ENCODE data around the gene PNPLA8.
"Not testable (repeated sequence)": the region's sequence is repeated elsewhere in the genome, so short reads cannot be mapped to it uniquely, and the experiment has no call there.

The PNPLA8 gene

GRCh38 chr7:108557191-108557590 is 31.3 kb upstream of the PNPLA8 start:
- Histone ChIP-seq H3K9ac (ENCODE audit: low read depth, low read length) (no peak overlapping the region), H3K9me3 (ENCODE audit: insufficient read depth, low read depth, low read length) (peaks cover 22% of the 10 kb centered on the region), H3K4me3 (ENCODE audit: low read length) (no peak overlapping the region), H3K4me1 (ENCODE audit: insufficient read depth, low read length) (no peaks in the 10 kb centered on the region), H3K27me3 (ENCODE audit: insufficient read depth, low read length) (no peaks in the 10 kb centered on the region), H3K27ac (ENCODE audit: low read length) (no peak overlapping the region), H3K36me3 (ENCODE audit: insufficient read depth, low read depth, low read length) (0 out of 2 replicates have a peak, but pooled peaks cover under 1% of the 10 kb centered on the region)

DNA sequence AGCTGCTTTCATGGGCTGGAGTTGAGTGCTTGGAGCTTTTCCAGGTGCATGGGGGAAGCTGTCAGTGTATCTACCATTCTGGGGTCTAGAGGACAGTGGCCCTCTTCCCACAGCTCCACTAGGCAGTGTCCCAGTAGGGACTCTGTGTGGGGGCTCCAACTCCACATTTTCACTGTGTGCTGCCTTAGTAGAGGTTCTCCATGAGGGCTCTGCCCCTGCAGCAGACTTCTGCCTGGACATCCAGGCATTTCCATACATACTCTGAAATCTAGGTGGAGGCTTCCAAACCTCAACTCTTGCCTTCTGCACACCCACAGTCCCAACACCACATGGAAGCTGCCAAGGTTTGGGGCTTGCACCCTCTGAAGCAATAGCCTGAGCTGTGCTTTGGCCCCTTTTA is 30.7 kb upstream of the PNPLA8 start:
- H3K9me3 ChIP-seq (ENCODE audit: insufficient read depth, low read depth, low read length): peaks cover 22% of the 10 kb centered on the region
- not testable (repeated sequence) for H3K4me3 ChIP-seq (ENCODE audit: low read length); H3K4me1 ChIP-seq (ENCODE audit: insufficient read depth, low read length); H3K9ac ChIP-seq (ENCODE audit: low read depth, low read length); H3K27me3 ChIP-seq (ENCODE audit: insufficient read depth, low read length); H3K27ac ChIP-seq (ENCODE audit: low read length); H3K36me3 ChIP-seq (ENCODE audit: insufficient read depth, low read depth, low read length)

DNA sequence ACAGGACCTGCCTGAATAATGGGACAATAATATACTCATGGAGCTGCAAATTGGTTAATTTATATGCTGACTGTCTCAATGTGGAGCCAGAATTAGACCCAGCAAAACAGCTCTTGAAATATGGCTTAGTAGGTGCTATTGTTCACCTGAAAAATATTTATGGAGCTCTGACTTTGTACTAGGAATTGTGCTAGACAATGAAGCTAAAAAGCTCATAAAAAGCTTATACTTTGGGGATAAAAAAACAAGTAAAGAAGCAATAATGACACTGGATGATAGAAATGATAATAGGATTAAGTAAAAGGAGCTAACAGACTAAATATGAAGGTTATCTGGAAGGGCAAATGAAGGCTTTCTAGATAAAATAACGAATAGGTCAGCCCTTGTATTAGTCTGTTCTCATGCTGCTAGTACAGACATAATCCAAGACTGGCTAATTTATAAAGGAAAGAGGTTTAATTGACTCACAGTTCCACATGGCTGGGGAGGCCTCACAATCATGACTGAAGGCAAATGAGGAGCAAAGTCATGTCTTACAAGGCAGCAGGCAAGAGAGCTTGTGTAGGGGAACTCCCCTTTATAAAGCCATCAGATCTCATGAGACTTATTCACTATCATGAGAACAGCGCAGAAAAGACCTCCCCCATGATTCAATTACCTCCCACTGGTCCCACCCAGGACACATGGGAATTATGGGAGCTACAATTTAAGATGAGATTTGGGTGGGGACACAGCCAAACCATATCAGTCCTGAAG is 22.4 kb upstream of the PNPLA8 start:
- H3K9ac ChIP-seq (ENCODE audit: low read depth, low read length); H3K36me3 ChIP-seq (ENCODE audit: insufficient read depth, low read depth, low read length); H3K4me1 ChIP-seq (ENCODE audit: insufficient read depth, low read length); H3K4me3 ChIP-seq (ENCODE audit: low read length); H3K27ac ChIP-seq (ENCODE audit: low read length); H3K27me3 ChIP-seq (ENCODE audit: insufficient read depth, low read length); H3K9me3 ChIP-seq (ENCODE audit: insufficient read depth, low read depth, low read length): not testable (repeated sequence)

DNA sequence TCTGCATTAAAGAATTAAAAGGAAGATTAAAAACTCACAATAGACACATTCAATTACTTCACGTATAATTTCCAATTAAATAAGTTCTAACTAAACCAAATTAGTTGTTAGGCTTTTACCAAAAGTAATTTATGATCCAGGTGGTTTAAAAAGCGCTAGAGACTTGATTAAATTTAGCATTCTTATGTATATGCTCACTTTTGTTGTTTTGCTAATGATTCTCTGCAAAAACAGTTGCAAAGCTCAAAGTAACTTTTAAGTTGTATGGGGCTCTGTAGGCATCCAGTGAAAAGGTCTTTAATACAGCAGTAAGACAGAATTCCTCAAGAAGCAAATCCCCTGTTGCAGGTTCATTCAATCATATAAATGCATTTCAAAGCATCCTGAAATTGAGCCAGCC is 15.5 kb upstream of the PNPLA8 start:
- Histone ChIP-seq H3K27ac (ENCODE audit: low read length) (no peak overlapping the region), H3K27me3 (ENCODE audit: insufficient read depth, low read length) (no peaks in the 10 kb centered on the region), H3K36me3 (ENCODE audit: insufficient read depth, low read depth, low read length) (no peaks in the 10 kb centered on the region), H3K9me3 (ENCODE audit: insufficient read depth, low read depth, low read length) (no peaks in the 10 kb centered on the region), H3K4me3 (ENCODE audit: low read length) (peak overlapping the region; percentile 12; the same call in 1 of the 2 replicates), H3K9ac (ENCODE audit: low read depth, low read length) (no peak overlapping the region), H3K4me1 (ENCODE audit: insufficient read depth, low read length) (peaks cover 11% of the 10 kb centered on the region; the same call in 1 of the 2 replicates)

GRCh38 chr7:108538685-108539084 is 12.8 kb upstream of the PNPLA8 start:
- not testable (repeated sequence) for H3K27me3 ChIP-seq (ENCODE audit: insufficient read depth, low read length); H3K36me3 ChIP-seq (ENCODE audit: insufficient read depth, low read depth, low read length); H3K4me3 ChIP-seq (ENCODE audit: low read length); H3K9ac ChIP-seq (ENCODE audit: low read depth, low read length); H3K27ac ChIP-seq (ENCODE audit: low read length); H3K9me3 ChIP-seq (ENCODE audit: insufficient read depth, low read depth, low read length)
- peaks cover 11% of the 10 kb centered on the region; the same call in 1 of the 2 replicates for H3K4me1 ChIP-seq (ENCODE audit: insufficient read depth, low read length)

- not testable (repeated sequence) for H3K9ac ChIP-seq (ENCODE audit: low read depth, low read length); H3K27ac ChIP-seq (ENCODE audit: low read length); H3K4me3 ChIP-seq (ENCODE audit: low read length); H3K27me3 ChIP-seq (ENCODE audit: insufficient read depth, low read length); H3K36me3 ChIP-seq (ENCODE audit: insufficient read depth, low read depth, low read length); H3K9me3 ChIP-seq (ENCODE audit: insufficient read depth, low read depth, low read length)
- peaks cover 11% of the 10 kb centered on the region; the same call in 1 of the 2 replicates for H3K4me1 ChIP-seq (ENCODE audit: insufficient read depth, low read length)
Measured at GRCh38 chr7:108538236-108538635, 12.3 kb upstream of the PNPLA8 start.

DNA sequence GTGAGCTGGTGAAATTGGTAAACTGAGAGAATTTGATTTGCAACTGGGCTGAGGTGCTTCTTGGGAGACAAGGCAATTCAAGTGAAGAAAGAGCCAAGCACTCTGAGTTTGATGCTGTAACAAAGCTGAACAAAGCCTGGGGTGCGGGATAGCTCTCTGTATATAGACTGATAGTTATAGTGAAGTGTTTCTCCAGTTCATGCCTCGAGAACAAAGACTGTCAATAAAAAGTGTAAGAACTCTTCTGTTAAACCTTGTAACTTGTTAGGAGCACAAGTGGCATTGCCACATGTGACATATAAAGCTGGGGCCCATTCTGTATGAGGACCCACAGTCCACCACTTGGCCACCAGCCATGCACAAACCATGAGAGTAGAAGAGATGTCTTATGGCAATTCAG is 11.3 kb upstream of the PNPLA8 start:
- H3K36me3 ChIP-seq (ENCODE audit: insufficient read depth, low read depth, low read length): no peaks in the 10 kb centered on the region
- no peak overlapping the region for H3K4me3 ChIP-seq (ENCODE audit: low read length)
- H3K9me3 ChIP-seq (ENCODE audit: insufficient read depth, low read depth, low read length): no peaks in the 10 kb centered on the region
- H3K27ac ChIP-seq (ENCODE audit: low read length): no peak overlapping the region
- no peak overlapping the region for H3K9ac ChIP-seq (ENCODE audit: low read depth, low read length)
- no peaks in the 10 kb centered on the region for H3K27me3 ChIP-seq (ENCODE audit: insufficient read depth, low read length)
- peaks cover 11% of the 10 kb centered on the region; the same call in 1 of the 2 replicates for H3K4me1 ChIP-seq (ENCODE audit: insufficient read depth, low read length)

- H3K4me1 ChIP-seq (ENCODE audit: insufficient read depth, low read length): no peaks in the 10 kb centered on the region
- no peaks in the 10 kb centered on the region for H3K27me3 ChIP-seq (ENCODE audit: insufficient read depth, low read length)
- H3K9ac ChIP-seq (ENCODE audit: low read depth, low read length): no peak overlapping the region
- H3K36me3 ChIP-seq (ENCODE audit: insufficient read depth, low read depth, low read length): no peaks in the 10 kb centered on the region
- no peak overlapping the region for H3K27ac ChIP-seq (ENCODE audit: low read length)
- no peak overlapping the region for H3K4me3 ChIP-seq (ENCODE audit: low read length)
- no peaks in the 10 kb centered on the region for H3K9me3 ChIP-seq (ENCODE audit: insufficient read depth, low read depth, low read length)
Measured at GRCh38 chr7:108535744-108536143, 9.8 kb upstream of the PNPLA8 start.

GRCh38 chr7:108535257-108535656 is 9.3 kb upstream of the PNPLA8 start:
- Histone ChIP-seq H3K27ac (ENCODE audit: low read length) (no peak overlapping the region), H3K4me1 (ENCODE audit: insufficient read depth, low read length) (no peaks in the 10 kb centered on the region), H3K9me3 (ENCODE audit: insufficient read depth, low read depth, low read length) (no peaks in the 10 kb centered on the region), H3K36me3 (ENCODE audit: insufficient read depth, low read depth, low read length) (no peaks in the 10 kb centered on the region), H3K4me3 (ENCODE audit: low read length) (no peak overlapping the region), H3K9ac (ENCODE audit: low read depth, low read length) (no peak overlapping the region), H3K27me3 (ENCODE audit: insufficient read depth, low read length) (no peaks in the 10 kb centered on the region)

GRCh38 chr7:108533712-108534111 is 7.8 kb upstream of the PNPLA8 start:
- Histone ChIP-seq H3K27ac (ENCODE audit: low read length) (no peak overlapping the region), H3K4me1 (ENCODE audit: insufficient read depth, low read length) (no peaks in the 10 kb centered on the region)

DNA sequence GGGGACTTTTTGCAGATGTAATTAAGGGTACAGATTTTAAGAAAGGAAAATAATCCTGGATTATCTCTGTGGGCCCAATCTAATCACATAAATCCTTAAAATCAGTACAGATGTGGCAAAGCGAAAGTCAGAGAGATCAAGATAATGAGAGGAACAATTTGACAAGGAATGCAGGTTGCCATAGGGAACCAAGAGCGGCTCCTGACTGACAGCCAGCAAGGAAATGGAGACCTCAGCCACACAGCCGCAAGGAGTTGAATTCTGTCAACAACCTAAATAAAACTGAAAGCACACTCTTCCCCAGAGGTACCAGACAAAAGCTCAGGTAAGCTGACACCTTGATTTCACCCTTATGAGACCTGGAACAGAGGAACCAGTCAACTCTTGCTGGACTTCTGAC is 3.4 kb upstream of the PNPLA8 start:
- Histone ChIP-seq H3K4me3 (ENCODE audit: low read length) (no peak overlapping the region), H3K36me3 (ENCODE audit: insufficient read depth, low read depth, low read length) (no peaks in the 10 kb centered on the region), H3K27ac (ENCODE audit: low read length) (no peak overlapping the region), H3K9me3 (ENCODE audit: insufficient read depth, low read depth, low read length) (no peaks in the 10 kb centered on the region), H3K9ac (ENCODE audit: low read depth, low read length) (no peak overlapping the region), H3K4me1 (ENCODE audit: insufficient read depth, low read length) (peaks cover 3% of the 10 kb centered on the region; the same call in 1 of the 2 replicates), H3K27me3 (ENCODE audit: insufficient read depth, low read length) (no peaks in the 10 kb centered on the region)

More at GRCh38 chr7:108533712-108534111, 7.8 kb upstream of the PNPLA8 start:
- Histone ChIP-seq H3K36me3 (ENCODE audit: insufficient read depth, low read depth, low read length) (no peaks in the 10 kb centered on the region), H3K4me3 (ENCODE audit: low read length) (no peak overlapping the region), H3K9ac (ENCODE audit: low read depth, low read length) (no peak overlapping the region), H3K9me3 (ENCODE audit: insufficient read depth, low read depth, low read length) (no peaks in the 10 kb centered on the region), H3K27me3 (ENCODE audit: insufficient read depth, low read length) (no peaks in the 10 kb centered on the region)

- Histone ChIP-seq H3K9me3 (ENCODE audit: insufficient read depth, low read depth, low read length) (no peaks in the 10 kb centered on the region), H3K9ac (ENCODE audit: low read depth, low read length) (no peak overlapping the region), H3K4me3 (ENCODE audit: low read length) (no peak overlapping the region), H3K27ac (ENCODE audit: low read length) (no peak overlapping the region), H3K36me3 (ENCODE audit: insufficient read depth, low read depth, low read length) (no peaks in the 10 kb centered on the region), H3K4me1 (ENCODE audit: insufficient read depth, low read length) (peaks cover 9% of the 10 kb centered on the region; the same call in 1 of the 2 replicates), H3K27me3 (ENCODE audit: insufficient read depth, low read length) (no peaks in the 10 kb centered on the region)
Measured at GRCh38 chr7:108528183-108528712, 2.3 kb upstream of the PNPLA8 start.

Measured in iPS-20b (cell line).